Fibroblast of skin of right biceps (primary cell): ENCODE data around the gene DISC1.

Experiments used
- DNase-seq: peaks from one replicate; pipeline ENCODE4 v3.0.0-alpha.2; 2013

Gene DISC1

GRCh38 chr1:231674575-231674974 lies 48.0 kb downstream of the DISC1 start:
- DNase-seq = no peak

GRCh38 chr1:231676487-231676886 lies 49.9 kb downstream of the DISC1 start:
- DNase-seq = peak; percentile 27

GRCh38 chr1:231677442-231677841 lies 50.9 kb downstream of the DISC1 start:
- no peak for DNase-seq

GRCh38 chr1:231678011-231678432 lies 51.4 kb downstream of the DISC1 start:
- peak; percentile 65 for DNase-seq

GRCh38 chr1:231679109-231679508 lies 52.5 kb downstream of the DISC1 start:
- no peak for DNase-seq

- DNase-seq = no peak
Measured at GRCh38 chr1:231681006-231681405, 54.4 kb downstream of the DISC1 start.

GRCh38 chr1:231682779-231683178 lies 56.2 kb downstream of the DISC1 start:
- no peak for DNase-seq

GRCh38 chr1:231683439-231684165 lies 57.0 kb downstream of the DISC1 start:
- no peak for DNase-seq

GRCh38 chr1:231684356-231685244 lies 58.0 kb downstream of the DISC1 start:
- DNase-seq = no peak

- no peak for DNase-seq
Measured at GRCh38 chr1:231686384-231686783, 59.8 kb downstream of the DISC1 start.

GRCh38 chr1:231688989-231689388 lies 62.4 kb downstream of the DISC1 start:
- no peak for DNase-seq

- DNase-seq = no peak
Measured at GRCh38 chr1:231690059-231690458, 63.5 kb downstream of the DISC1 start.

- DNase-seq = peak; percentile 58
Measured at GRCh38 chr1:231691618-231692259, 65.1 kb downstream of the DISC1 start.

GRCh38 chr1:231693361-231694074 lies 66.9 kb downstream of the DISC1 start:
- no peak for DNase-seq

GRCh38 chr1:231694075-231694431 lies 67.5 kb downstream of the DISC1 start:
- DNase-seq = no peak

- DNase-seq = no peak
Measured at GRCh38 chr1:231694465-231695077, 68.0 kb downstream of the DISC1 start.

- peak; percentile 40 for DNase-seq
Measured at GRCh38 chr1:231695439-231696255, 69.1 kb downstream of the DISC1 start.

- DNase-seq = no peak
Measured at GRCh38 chr1:231699784-231700183, 73.2 kb downstream of the DISC1 start.

- DNase-seq = no peak
Measured at GRCh38 chr1:231701306-231701705, 74.7 kb downstream of the DISC1 start.

GRCh38 chr1:231702331-231702730 lies 75.7 kb downstream of the DISC1 start:
- DNase-seq = no peak

GRCh38 chr1:231702804-231703203 lies 76.2 kb downstream of the DISC1 start:
- DNase-seq = peak; percentile 73
